ENCODE data around the gene RSU1.

DNA sequence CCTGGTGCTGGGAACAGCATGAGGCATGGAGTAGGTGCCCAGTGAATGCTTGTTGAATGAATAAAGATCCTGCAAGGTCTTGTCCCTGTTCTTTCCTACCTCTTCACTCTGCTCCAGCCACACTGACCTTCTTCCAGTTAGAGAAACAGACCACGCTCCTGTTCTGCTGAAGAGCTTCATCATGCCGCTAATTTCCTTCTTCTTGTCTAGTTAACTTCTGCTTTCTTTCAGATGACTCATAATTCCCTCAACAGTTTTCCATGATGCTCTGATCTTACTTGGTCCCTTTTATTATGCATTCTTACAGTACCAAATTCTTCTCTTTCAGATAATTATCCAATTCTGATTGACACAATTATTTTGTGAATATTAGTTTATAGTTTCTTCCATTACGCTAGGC, 236.0 kb downstream of the RSU1 start:
- TF ChIP-seq, protein P1, sequence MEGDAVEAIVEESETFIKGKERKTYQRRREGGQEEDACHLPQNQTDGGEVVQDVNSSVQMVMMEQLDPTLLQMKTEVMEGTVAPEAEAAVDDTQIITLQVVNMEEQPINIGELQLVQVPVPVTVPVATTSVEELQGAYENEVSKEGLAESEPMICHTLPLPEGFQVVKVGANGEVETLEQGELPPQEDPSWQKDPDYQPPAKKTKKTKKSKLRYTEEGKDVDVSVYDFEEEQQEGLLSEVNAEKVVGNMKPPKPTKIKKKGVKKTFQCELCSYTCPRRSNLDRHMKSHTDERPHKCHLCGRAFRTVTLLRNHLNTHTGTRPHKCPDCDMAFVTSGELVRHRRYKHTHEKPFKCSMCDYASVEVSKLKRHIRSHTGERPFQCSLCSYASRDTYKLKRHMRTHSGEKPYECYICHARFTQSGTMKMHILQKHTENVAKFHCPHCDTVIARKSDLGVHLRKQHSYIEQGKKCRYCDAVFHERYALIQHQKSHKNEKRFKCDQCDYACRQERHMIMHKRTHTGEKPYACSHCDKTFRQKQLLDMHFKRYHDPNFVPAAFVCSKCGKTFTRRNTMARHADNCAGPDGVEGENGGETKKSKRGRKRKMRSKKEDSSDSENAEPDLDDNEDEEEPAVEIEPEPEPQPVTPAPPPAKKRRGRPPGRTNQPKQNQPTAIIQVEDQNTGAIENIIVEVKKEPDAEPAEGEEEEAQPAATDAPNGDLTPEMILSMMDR (IDR thresholded peaks at IDR 0.05; ENCODE audit: borderline replicate concordance, extremely low read depth, low read length, poor library complexity, severe bottlenecking) = no peak
- no peak for TF ChIP-seq EZH2 (IDR thresholded peaks at IDR 0.05; ENCODE audit: borderline replicate concordance, low read depth, low read length, severe bottlenecking)
